B cell (primary cell): ENCODE results near the gene CD163L1. TPM values are rescaled to one million over a fixed set of nuclear protein-coding genes. Genes with fewer than 3 reads are reported as not detected.

ENCODE experiments used
- ATAC-seq: fragments of 200-7000 bp; cut with Tn5 transposase; one replicate; pipeline ENCODE4 v1.10.0; 2021; ENCODE audit warnings: low read depth, mild to moderate bottlenecking, moderate number of reproducible peaks, moderate library complexity
- CTCF ChIA-PET: fragments of 350-600 bp; sonication (Branson Sonifier 250); formaldehyde crosslinking; loops from one replicate; lab custom pipeline; 2021; ENCODE audit warnings: antibody characterized with exemption, inconsistent platforms; lab: Charles Lee
- POLR2A ChIA-PET: fragments of 350-600 bp; sonication (Branson Sonifier 250); formaldehyde crosslinking; loops from one replicate; lab custom pipeline; 2021; ENCODE audit warnings: antibody characterized with exemption; lab: Charles Lee
- DNase-seq: peaks from one replicate; pipeline ENCODE4 v3.0.0; 2013
- H2AFZ ChIP-seq: 2 replicates; pipeline ENCODE4 v1.6.1; 2012; ENCODE audit warnings: mild to moderate bottlenecking, low read depth, low read length; ENCODE audit not compliant: insufficient read depth, poor library complexity, severe bottlenecking
- H3K27ac ChIP-seq, 2 donors: 1 replicate in 1 of 2; 2 replicates in 1 of 2; pipeline ENCODE4 v1.5.1; 2012 to 2013; ENCODE audit warnings: low read length in 2 of 2, mild to moderate bottlenecking in 2 of 2, moderate library complexity in 1 of 2
- H3K27me3 ChIP-seq, 4 experiments: fragments of 200-600 bp in 1 of 4; sonication (generic) in 1 of 4; replicated peaks in 1 of 4; 1 replicate in 2 of 4; 2 replicates in 2 of 4; pipeline versions ENCODE4 v1.6.1 to v1.7.0; 2013 to 2016; ENCODE audit warnings: low read length in 3 of 4, mild to moderate bottlenecking in 2 of 4, mixed read lengths in 1 of 4, moderate library complexity in 1 of 4; ENCODE audit not compliant: insufficient read depth in 4 of 4, control insufficient read depth in 3 of 4; ENCODE audit errors: control extremely low read depth in 1 of 4
- H3K36me3 ChIP-seq, 2 experiments: replicated peaks in 1 of 2; 1 replicate in 1 of 2; 2 replicates in 1 of 2; pipeline versions ENCODE4 v1.6.1 to v1.7.1; 2013; ENCODE audit warnings: low read length in 1 of 2; ENCODE audit not compliant: insufficient read depth in 2 of 2, control insufficient read depth in 1 of 2; ENCODE audit errors: control extremely low read depth in 1 of 2, extremely low read depth in 1 of 2
- H3K4me1 ChIP-seq, 2 donors: fragments of 200-600 bp in 1 of 2; sonication (generic) in 1 of 2; 1 replicate in 1 of 2; 2 replicates in 1 of 2; pipeline versions ENCODE4 v1.5.1 to v1.6.1; 2013 to 2017; ENCODE audit warnings: low read length in 2 of 2; ENCODE audit not compliant: control insufficient read depth in 2 of 2, insufficient read depth in 2 of 2
- H3K4me2 ChIP-seq: replicated peaks from 2 replicates; pipeline ENCODE3; 2012; ENCODE audit warnings: mild to moderate bottlenecking, low read depth, low read length; ENCODE audit not compliant: poor library complexity, severe bottlenecking
- H3K4me3 ChIP-seq, 5 experiments: fragments of 200-600 bp in 1 of 5; sonication (generic) in 1 of 5; 1 replicate in 3 of 5; 2 replicates in 2 of 5; pipeline versions ENCODE4 v1.5.1 to v1.7.0; 2011 to 2016; ENCODE audit warnings: low read length in 4 of 5, mild to moderate bottlenecking in 4 of 5, low read depth in 2 of 5, control low read depth in 1 of 5, moderate library complexity in 1 of 5; ENCODE audit not compliant: insufficient read depth in 1 of 5; ENCODE audit errors: control extremely low read depth in 1 of 5, extremely low read depth in 1 of 5
- H3K79me2 ChIP-seq: fragments of 200-600 bp; sonication (generic); one replicate; pipeline ENCODE4 v1.6.0; 2016; ENCODE audit warnings: low read length; ENCODE audit not compliant: control insufficient read depth, insufficient read depth
- H3K9ac ChIP-seq: fragments of 200-600 bp; sonication (generic); 2 replicates; pipeline ENCODE4 v1.6.1; 2017; ENCODE audit warnings: mild to moderate bottlenecking, low read length, moderate library complexity
- H3K9me3 ChIP-seq, 3 donors: one replicate each; pipeline versions ENCODE4 v1.6.1 to v1.7.1; 2013; ENCODE audit warnings: low read length in 2 of 3; ENCODE audit not compliant: control insufficient read depth in 2 of 3, insufficient read depth in 1 of 3; ENCODE audit errors: control extremely low read depth in 1 of 3
- H4K20me1 ChIP-seq: 2 replicates; pipeline ENCODE4 v1.6.0; 2012; ENCODE audit warnings: mild to moderate bottlenecking, low read length; ENCODE audit not compliant: insufficient read depth, control insufficient read depth, poor library complexity, severe bottlenecking
- H3K27ac Mint-ChIP-seq: one replicate; pipeline ENCODE4 v1.8.0; 2021; ENCODE audit warnings: mixed read lengths
- H3K27me3 Mint-ChIP-seq: one replicate; pipeline ENCODE4 v1.8.0; 2021; ENCODE audit warnings: mixed read lengths
- H3K4me1 Mint-ChIP-seq: one replicate; pipeline ENCODE4 v1.8.0; 2021; ENCODE audit warnings: mixed read lengths
- H3K4me3 Mint-ChIP-seq: one replicate; pipeline ENCODE4 v1.8.0; 2021; ENCODE audit warnings: mixed read lengths
- H3K9me3 Mint-ChIP-seq: one replicate; pipeline ENCODE4 v1.8.0; 2022; ENCODE audit warnings: mixed read lengths; ENCODE audit not compliant: insufficient read depth
- CTCF ChIP-seq: fragments of 200-600 bp; IDR thresholded peaks from one replicate; pipeline ENCODE4 v1.8.0; 2022; ENCODE audit warnings: antibody characterized with exemption, mild to moderate bottlenecking
- EZH2 ChIP-seq: IDR thresholded peaks from 2 replicates; pipeline ENCODE4 v1.6.1; 2012; ENCODE audit warnings: borderline replicate concordance, low read depth, mild to moderate bottlenecking, moderate library complexity, low read length; ENCODE audit not compliant: insufficient read depth, poor library complexity, severe bottlenecking
- WGBS: methylation state at CpG from one replicate; pipeline ENCODE4 v1.1.5; 2013; ENCODE audit warnings: missing lambda C conversion rate; ENCODE audit not compliant: insufficient coverage; 5-methylcytosine and 5-hydroxymethylcytosine counted together
- intact Hi-C: fragments of 100-400 bp; cut with micrococcal nuclease; formaldehyde crosslinking; loops from one replicate; pipeline ENCODE4 v1.10.0; 2022
- polyA plus RNA-seq: library from polyadenylated mRNA; depleted of rRNA; stranded (reverse); fragments of >200 nt; gene quantifications from 2 replicates; pipeline ENCODE4 v1.2.3, GENCODE V29; 2012
- total RNA-seq, 2 donors: library from RNA; stranded (reverse); fragments of 120-200 nt in 1 of 2; gene quantifications; 1 replicate in 1 of 2; 2 replicates in 1 of 2; pipeline versions ENCODE4 v1.2.3 to v1.2.4, GENCODE V29; 2013 to 2022

Gene CD163L1
- total and polyA plus RNA-seq, 2 donors (not counting 1 experiment from before 2014, with no cell fraction given): 0.32 TPM; not detected in 1

- ATAC-seq: no peak
- Histone ChIP-seq H2AFZ (no peak overlapping the region), H3K4me3 (no peak overlapping the region), H3K36me3 (no peaks in the 10 kb centered on the region), H3K27ac (no peak overlapping the region), H3K9ac (no peak overlapping the region), H3K4me1 (no peaks in the 10 kb centered on the region), H3K27me3 (peaks cover 0 to 6% (median 0%) of the 10 kb centered on the region in 4 experiments), H4K20me1 (no peaks in the 10 kb centered on the region), H3K4me2 (no peak overlapping the region), H3K79me2 (no peaks in the 10 kb centered on the region), H3K9me3 (no peaks in the 10 kb centered on the region)
- TF ChIP-seq CTCF (no peak), EZH2 (no peak)
- no peak overlapping the region for H3K4me3 Mint-ChIP-seq
- ChIA-PET POLR2A (no interaction called here), CTCF (no interaction called here)
- no peaks in the 10 kb centered on the region for H3K9me3 Mint-ChIP-seq
- 80% methylated on average over 4 of the region's 5 CpGs for WGBS
- no peak overlapping the region for H3K27ac Mint-ChIP-seq
- DNase-seq: no peak
- no peaks in the 10 kb centered on the region for H3K4me1 Mint-ChIP-seq
- intact Hi-C loops: no loop called here
- H3K27me3 Mint-ChIP-seq: peaks cover 17% of the 10 kb centered on the region
These were observed 39.4 kb upstream of the CD163L1 start for GRCh38 chr12:7483343-7483742.

GRCh38 chr12:7479771-7480170, 35.8 kb upstream of the CD163L1 start:
- DNase-seq (no peak), ATAC-seq (no peak)
- H3K27me3 ChIP-seq: peaks cover 0 to 4% (median 0%) of the 10 kb centered on the region in 4 experiments
- no peaks in the 10 kb centered on the region for H3K4me1 Mint-ChIP-seq
- no peak overlapping the region for H3K4me3 Mint-ChIP-seq
- H3K9me3 ChIP-seq: no peaks in the 10 kb centered on the region
- POLR2A ChIA-PET: no interaction called here
- peaks cover 17% of the 10 kb centered on the region for H3K27me3 Mint-ChIP-seq
- no peak overlapping the region for H3K27ac Mint-ChIP-seq
- H3K4me1 ChIP-seq: no peaks in the 10 kb centered on the region
- CTCF ChIA-PET: no interaction called here
- H3K79me2 ChIP-seq: no peaks in the 10 kb centered on the region
- no peak overlapping the region for H3K4me2 ChIP-seq
- intact Hi-C loops: no loop called here
- no peak overlapping the region for H3K4me3 ChIP-seq
- no peaks in the 10 kb centered on the region for H4K20me1 ChIP-seq
- TF ChIP-seq CTCF (no peak), EZH2 (no peak)
- peaks cover 2% of the 10 kb centered on the region for H3K9me3 Mint-ChIP-seq
- H3K9ac ChIP-seq: no peak overlapping the region
- H3K27ac ChIP-seq: no peak overlapping the region
- H2AFZ ChIP-seq: no peak overlapping the region
- no peaks in the 10 kb centered on the region for H3K36me3 ChIP-seq
- no CpG with 5 or more reads among the region's 1 CpG for WGBS
